Stimulated activated CD4-positive, alpha-beta T cell treated with anti-CD3 and anti-CD28 coated beads, Interleukin-4, amount 100 ng/mL, for 48 hours (primary cell): ENCODE measurements around the gene RBM25.
A peak's percentile ranks its signal among the peaks of the same experiment; 100 is the strongest.

Source experiments
- DNase-seq, 2 donors: peaks; one replicate each; pipeline ENCODE4 v3.0.0-alpha.2; 2020; ENCODE audit warnings: low read depth in 2 of 2

The RBM25 gene

DNA sequence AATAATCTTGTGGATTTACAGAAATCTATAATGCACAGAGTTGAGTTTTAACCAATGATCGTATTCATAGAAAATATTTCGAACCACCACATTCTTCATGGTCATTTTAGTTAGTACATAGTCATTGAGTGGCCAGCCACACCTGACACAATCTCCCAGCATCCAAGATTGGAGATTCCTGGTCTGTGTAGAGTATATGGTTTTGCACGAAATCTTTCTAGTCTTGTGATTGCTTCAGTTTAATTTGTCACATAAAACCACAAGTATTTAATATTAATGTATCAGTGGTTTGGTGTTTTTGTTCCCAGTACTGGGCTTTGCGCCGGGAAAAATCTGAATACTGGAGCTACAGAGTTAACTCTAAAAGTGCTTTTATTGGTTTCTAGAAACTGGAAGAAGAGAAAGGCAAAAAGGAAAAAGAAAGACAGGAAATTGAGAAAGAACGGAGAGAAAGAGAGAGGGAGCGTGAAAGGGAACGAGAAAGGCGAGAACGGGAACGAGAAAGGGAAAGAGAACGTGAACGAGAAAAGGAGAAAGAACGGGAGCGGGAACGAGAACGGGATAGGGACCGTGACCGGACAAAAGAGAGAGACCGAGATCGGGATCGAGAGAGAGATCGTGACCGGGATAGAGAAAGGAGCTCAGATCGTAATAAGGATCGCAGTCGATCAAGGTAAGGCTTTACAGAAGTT lies 44.6 kb downstream of the RBM25 start:
- DNase-seq = no peak

GRCh38 chr14:73105050-73105449 lies 46.7 kb downstream of the RBM25 start:
- DNase-seq = no peak

DNA sequence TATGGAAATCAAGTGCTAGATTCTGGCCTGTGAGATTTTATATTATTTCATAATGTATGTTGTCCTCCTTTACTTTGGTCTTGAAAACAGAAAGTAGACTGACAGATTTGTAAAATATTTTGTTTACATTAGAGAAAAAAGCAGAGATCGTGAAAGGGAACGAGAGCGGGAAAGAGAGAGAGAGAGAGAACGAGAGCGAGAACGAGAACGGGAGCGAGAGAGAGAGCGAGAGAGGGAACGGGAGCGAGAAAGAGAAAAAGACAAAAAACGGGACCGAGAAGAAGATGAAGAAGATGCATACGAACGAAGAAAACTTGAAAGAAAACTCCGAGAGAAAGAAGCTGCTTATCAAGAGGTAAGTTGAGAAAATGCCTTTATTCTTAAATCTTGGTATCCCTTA lies 47.4 kb downstream of the RBM25 start:
- no peak for DNase-seq

DNA sequence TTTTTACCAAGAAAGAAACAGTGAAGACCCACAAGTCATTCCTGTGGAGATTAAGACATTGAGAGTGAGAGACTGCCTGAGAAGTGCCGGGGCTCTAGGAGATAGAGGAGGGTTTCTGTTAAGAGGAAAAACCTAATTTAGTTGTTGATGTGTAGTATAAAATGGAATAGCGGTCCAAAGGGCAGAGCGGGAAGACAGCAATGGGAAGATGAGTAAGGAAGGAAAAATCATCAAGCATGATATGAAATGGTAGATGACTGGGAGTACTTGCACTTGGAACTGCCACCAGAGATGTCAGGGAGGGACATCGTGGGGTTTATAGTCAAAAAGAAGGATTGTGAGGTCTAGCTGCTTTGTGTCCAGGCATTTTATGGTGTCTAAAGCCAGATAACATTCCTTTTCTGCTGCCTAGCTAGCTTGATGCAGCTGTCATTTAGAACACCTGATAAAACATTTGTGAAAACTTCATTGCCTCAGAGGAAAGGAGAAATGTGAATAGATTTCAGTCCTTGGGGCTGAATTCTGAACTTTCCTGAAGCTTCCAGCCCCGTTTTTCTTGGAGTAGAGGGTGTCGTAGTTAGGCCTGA lies 57.8 kb downstream of the RBM25 start:
- no peak for DNase-seq

DNA sequence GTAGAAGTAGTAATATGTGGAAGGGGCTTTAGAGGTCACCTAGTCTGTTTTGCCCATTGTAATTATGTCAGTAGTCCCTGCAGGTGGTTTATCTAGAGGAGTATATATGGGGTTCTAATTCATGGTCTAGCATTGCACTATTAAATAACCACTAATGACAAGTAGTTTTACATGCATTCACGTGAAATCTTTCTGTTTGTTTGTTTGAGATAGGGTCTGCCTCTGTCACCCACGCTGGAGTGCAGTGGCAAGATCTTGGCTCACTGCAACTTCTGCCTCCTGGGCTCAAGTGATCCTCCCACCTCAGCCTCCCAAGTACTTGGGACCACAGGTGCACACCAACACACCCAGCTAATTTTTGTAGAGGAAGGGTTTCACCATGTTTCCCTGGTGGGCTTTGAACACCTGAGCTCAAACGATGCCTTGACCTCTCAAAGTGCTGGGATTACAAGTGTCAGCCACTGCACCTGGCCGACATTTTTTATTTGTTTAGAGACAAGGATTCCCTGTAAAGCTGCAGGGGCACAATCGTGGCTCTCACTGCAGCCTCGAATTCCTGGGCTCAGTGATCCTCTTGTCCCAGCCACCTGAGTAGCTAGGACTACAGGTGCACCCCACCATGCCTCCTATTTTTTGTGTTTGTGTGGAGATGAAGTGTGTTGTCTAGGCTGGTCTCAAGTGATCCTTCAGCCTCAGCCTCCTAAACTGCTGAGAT lies 66.0 kb downstream of the RBM25 start:
- no peak for DNase-seq

DNA sequence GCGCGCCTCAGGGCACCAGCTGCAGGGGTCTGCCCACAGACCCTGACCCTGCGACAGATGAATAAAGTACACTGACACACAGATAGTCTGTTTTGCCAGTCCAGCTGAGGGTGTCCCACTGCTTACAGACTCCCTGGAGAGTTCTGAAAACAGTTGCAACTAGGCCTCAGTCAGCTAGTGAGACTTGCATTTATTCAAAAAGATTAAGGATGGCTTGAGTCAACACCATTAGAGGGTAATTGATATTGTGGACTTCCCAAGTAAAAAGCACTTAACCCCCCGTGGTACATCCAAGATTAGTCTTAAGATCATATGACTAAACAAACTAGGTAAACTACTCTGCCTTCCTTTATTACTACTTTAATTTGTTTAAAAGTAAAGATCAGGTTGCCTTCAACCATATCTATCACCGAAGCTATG lies 66.8 kb downstream of the RBM25 start:
- DNase-seq = no peak

DNA sequence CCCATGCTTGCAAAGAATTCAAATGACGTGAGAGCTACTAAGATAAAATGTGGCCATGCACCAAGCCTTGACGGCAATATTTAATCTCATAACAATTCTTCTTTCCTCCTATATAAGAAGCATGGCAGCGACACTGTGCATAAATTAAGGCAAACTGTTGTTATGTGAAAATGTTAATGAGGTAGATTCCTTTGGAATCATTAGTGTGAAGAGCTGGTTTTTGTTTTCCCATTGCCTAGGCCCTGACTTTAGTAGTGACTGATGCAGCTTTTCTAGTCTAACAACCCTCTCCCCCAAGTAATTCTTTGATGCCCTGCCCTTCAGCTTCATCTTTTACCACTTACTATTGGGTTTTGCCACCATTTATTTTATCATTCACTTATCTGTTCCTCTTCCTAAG lies 67.4 kb downstream of the RBM25 start:
- no peak for DNase-seq

GRCh38 chr14:73133795-73134194 lies 75.5 kb downstream of the RBM25 start:
- no peak for DNase-seq

GRCh38 chr14:73136085-73136386 lies 77.7 kb downstream of the RBM25 start:
- DNase-seq = no peak

DNA sequence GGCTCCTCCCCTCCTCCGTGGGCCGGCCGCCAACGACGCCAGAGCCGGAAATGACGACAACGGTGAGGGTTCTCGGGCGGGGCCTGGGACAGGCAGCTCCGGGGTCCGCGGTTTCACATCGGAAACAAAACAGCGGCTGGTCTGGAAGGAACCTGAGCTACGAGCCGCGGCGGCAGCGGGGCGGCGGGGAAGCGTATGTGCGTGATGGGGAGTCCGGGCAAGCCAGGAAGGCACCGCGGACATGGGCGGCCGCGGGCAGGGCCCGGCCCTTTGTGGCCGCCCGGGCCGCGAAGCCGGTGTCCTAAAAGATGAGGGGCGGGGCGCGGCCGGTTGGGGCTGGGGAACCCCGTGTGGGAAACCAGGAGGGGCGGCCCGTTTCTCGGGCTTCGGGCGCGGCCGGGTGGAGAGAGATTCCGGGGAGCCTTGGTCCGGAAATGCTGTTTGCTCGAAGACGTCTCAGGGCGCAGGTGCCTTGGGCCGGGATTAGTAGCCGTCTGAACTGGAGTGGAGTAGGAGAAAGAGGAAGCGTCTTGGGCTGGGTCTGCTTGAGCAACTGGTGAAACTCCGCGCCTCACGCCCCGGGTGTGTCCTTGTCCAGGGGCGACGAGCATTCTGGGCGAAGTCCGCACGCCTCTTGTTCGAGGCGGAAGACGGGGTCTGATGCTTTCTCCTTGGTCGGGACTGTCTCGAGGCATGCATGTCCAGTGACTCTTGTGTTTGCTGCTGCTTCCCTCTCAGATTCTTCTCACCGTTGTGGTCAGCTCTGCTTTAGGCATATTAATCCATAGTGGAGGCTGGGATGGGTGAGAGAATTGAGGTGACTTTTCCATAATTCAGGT lies 78.3 kb downstream of the RBM25 start, which contains the start of gene PSEN1:
TSS of gene PSEN1 (plus strand) at position 121 of the 839 bp plus-strand sequence. CDS start 11,513 bp downstream, outside the sequence.
- DNase-seq = peak; percentile 98 to 99

DNA sequence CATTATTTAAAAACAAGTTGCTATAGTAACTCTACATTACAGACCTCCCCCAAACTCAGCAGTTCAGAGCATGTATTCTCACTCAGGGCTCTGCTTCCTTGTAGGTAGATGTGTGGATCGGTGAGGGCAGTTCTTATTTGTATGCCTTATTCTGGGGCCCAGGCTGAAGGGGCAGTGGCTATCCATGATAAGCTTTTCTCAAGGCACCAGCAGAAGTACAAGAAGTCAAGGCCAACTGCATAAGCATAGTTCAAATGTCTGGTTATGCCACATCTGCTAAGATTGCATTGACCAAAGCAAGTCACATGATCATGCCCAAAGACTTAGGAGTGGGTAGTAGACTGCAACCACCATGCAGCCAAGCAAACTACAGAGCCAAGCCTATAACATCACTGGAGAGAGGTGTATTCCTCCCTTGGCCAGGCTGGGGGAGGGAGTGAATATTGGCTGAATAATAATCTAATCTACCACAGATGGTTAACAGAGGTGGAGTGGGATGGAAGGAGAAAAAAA lies 82.5 kb downstream of the RBM25 start:
- no peak for DNase-seq

GRCh38 chr14:73142216-73142615 lies 83.9 kb downstream of the RBM25 start:
- no peak for DNase-seq

DNA sequence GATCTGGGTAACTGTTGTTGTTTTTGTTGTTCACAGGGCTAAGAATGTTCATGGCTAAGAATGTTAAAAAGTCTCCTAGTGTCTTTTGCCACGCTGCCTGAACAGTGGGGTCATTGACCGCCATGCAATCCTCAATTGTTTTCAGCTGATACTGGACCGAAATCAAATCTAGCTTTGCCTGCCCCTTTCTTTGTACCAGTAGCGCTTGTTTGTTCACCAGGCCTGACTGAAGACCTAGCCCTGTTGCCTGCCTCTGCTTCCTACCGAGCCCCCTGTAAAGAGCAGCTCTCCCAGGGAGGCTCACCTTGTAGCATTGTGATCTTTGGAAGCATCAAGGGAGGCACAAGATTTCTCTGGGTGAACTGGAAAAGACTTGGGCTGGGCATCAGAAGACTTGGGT lies 84.7 kb downstream of the RBM25 start:
- DNase-seq = no peak

- DNase-seq = no peak
Observed at GRCh38 chr14:73143617-73144016, 85.3 kb downstream of the RBM25 start.

GRCh38 chr14:73145371-73145770 lies 87.0 kb downstream of the RBM25 start:
- DNase-seq = no peak

DNA sequence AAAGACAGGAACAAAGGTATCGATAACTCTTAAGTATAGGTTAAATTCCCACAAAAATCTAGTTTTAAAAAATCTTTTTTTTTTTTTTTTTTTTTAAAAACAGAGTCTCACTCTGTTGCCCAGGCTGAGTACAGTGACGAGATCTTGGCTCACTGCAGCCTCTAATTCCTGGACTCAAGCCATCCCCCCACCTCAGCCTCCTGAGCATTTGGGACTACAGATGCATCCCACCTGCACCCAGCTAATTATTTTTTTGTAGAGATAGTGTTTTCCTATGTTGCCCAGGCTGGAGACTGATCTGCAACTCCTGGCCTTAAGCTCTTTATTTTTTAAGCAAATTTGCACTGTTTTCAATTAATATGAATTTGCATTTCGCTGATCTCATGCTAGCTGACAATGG lies 87.8 kb downstream of the RBM25 start:
- no peak for DNase-seq

DNA sequence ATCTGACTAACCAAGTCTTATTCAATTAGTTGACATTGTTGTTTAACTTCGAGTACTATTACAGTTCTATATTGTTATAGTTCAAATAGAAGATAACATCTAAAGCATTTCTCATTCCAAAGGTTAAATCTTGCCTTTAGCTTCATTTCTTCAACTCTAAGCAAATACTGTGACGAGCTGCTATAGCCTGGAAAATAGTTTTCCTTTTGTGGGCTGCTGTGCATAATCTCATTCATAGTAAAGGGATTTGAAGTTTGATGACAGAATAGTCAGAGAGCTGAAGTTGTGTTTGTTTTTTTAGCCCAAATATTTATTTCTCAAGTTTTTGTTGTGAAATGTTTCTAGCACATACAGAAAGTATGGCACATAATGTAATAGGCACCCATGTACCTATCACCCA lies 91.4 kb downstream of the RBM25 start:
- no peak for DNase-seq

GRCh38 chr14:73153272-73153671 lies 94.9 kb downstream of the RBM25 start:
- no peak for DNase-seq

- DNase-seq = no peak
Observed at GRCh38 chr14:73162251-73162650, 103.9 kb downstream of the RBM25 start.

- no peak for DNase-seq
Observed at GRCh38 chr14:73166399-73166798, 108.1 kb downstream of the RBM25 start.

DNA sequence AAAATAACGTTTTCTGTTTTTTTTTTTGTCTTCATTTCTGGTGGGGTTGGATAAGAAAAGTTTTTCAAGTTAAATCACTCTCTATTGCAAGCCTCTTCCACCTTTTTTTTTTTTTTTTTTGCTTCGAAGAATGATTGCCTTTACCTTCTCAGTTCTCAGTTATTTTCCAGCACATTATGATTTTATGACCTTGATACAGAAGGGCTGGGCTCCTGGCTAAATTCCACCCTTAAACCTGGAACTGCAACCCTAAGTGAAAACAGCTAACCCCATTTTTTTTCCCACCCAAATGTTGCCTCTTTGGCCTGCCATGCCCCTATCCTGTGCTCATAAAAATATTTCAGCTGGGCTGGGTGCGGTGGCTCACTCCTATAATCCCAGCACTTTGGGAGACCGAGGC lies 109.4 kb downstream of the RBM25 start:
- DNase-seq = no peak

- no peak for DNase-seq
Observed at GRCh38 chr14:73168274-73168673, 109.9 kb downstream of the RBM25 start.
